ENCODE data around the gene MICAL3.

The MICAL3 gene

GRCh38 chr22:17928391-17928790 is 96.0 kb downstream of the MICAL3 start:
- peaks cover 81% of the 10 kb centered on the region for H3K79me2 ChIP-seq (ENCODE audit: low read length)
- no peaks in the 10 kb centered on the region for H3K9me3 ChIP-seq (replicated peaks; ENCODE audit: insufficient read depth, low read length)
- no peaks in the 10 kb centered on the region for H3K36me3 ChIP-seq (replicated peaks; ENCODE audit: insufficient read depth, low read length)
- no peak for TF ChIP-seq EZH2phosphoT487 (IDR thresholded peaks at IDR 0.05; ENCODE audit: low read length)
- no peak for TF ChIP-seq EZH2 (optimal IDR thresholded peaks at IDR 0.05; ENCODE audit: low read depth, low read length)
- no peak for TF ChIP-seq CTCF (IDR thresholded peaks at IDR 0.05; ENCODE audit: low read length)
- no peaks in the 10 kb centered on the region for H3F3A ChIP-seq (ENCODE audit: insufficient read depth, low read length)
- H3K4me1 ChIP-seq (ENCODE audit: low read length), result no peaks in the 10 kb centered on the region
- H4K20me1 ChIP-seq (ENCODE audit: insufficient read depth, low read length), result no peaks in the 10 kb centered on the region; the same call in 1 of the 2 replicates
- no peak overlapping the region for H3K4me2 ChIP-seq (ENCODE audit: low read depth, low read length)
- H3K9me2 ChIP-seq (replicated peaks; ENCODE audit: insufficient read depth, low read length), result no peaks in the 10 kb centered on the region
- DNase-seq, result no peak
- H3K4me3 ChIP-seq (ENCODE audit: low read length), result no peak overlapping the region
- H3K27me3 ChIP-seq (replicated peaks; ENCODE audit: insufficient read depth, low read length), result no peaks in the 10 kb centered on the region
- no peak overlapping the region for H3K27ac ChIP-seq (ENCODE audit: low read length)
- H3K9ac ChIP-seq (ENCODE audit: low read length), result no peak overlapping the region
- H2AFZ ChIP-seq (ENCODE audit: low read length), result no peak overlapping the region

GRCh38 chr22:17927062-17927461 is 97.3 kb downstream of the MICAL3 start:
- Histone ChIP-seq H3K79me2 (ENCODE audit: low read length) (peaks cover 94% of the 10 kb centered on the region), H3F3A (ENCODE audit: insufficient read depth, low read length) (no peaks in the 10 kb centered on the region), H3K4me1 (ENCODE audit: low read length) (no peaks in the 10 kb centered on the region), H3K27ac (ENCODE audit: low read length) (no peak overlapping the region), H3K4me3 (ENCODE audit: low read length) (no peak overlapping the region), H4K20me1 (ENCODE audit: insufficient read depth, low read length) (no peaks in the 10 kb centered on the region; the same call in 1 of the 2 replicates), H3K27me3 (replicated peaks; ENCODE audit: insufficient read depth, low read length) (no peaks in the 10 kb centered on the region), H3K9me3 (replicated peaks; ENCODE audit: insufficient read depth, low read length) (no peaks in the 10 kb centered on the region), H3K36me3 (replicated peaks; ENCODE audit: insufficient read depth, low read length) (no peaks in the 10 kb centered on the region), H3K9ac (ENCODE audit: low read length) (no peak overlapping the region), H2AFZ (ENCODE audit: low read length) (no peak overlapping the region), H3K9me2 (replicated peaks; ENCODE audit: insufficient read depth, low read length) (no peaks in the 10 kb centered on the region), H3K4me2 (ENCODE audit: low read depth, low read length) (no peak overlapping the region)
- TF ChIP-seq CTCF (IDR thresholded peaks at IDR 0.05; ENCODE audit: low read length) (no peak), EZH2phosphoT487 (IDR thresholded peaks at IDR 0.05; ENCODE audit: low read length) (no peak), EZH2 (optimal IDR thresholded peaks at IDR 0.05; ENCODE audit: low read depth, low read length) (no peak)
- no peak for DNase-seq

GRCh38 chr22:17926516-17926915 is 97.8 kb downstream of the MICAL3 start:
- H3K4me3 ChIP-seq (ENCODE audit: low read length), result no peak overlapping the region
- no peak for DNase-seq
- no peaks in the 10 kb centered on the region for H3K9me2 ChIP-seq (replicated peaks; ENCODE audit: insufficient read depth, low read length)
- H4K20me1 ChIP-seq (ENCODE audit: insufficient read depth, low read length), result no peaks in the 10 kb centered on the region; the same call in 1 of the 2 replicates
- H2AFZ ChIP-seq (ENCODE audit: low read length), result no peak overlapping the region
- no peak overlapping the region for H3K4me2 ChIP-seq (ENCODE audit: low read depth, low read length)
- H3K36me3 ChIP-seq (replicated peaks; ENCODE audit: insufficient read depth, low read length), result no peaks in the 10 kb centered on the region
- H3K27me3 ChIP-seq (replicated peaks; ENCODE audit: insufficient read depth, low read length), result no peaks in the 10 kb centered on the region
- H3K9ac ChIP-seq (ENCODE audit: low read length), result no peak overlapping the region
- H3K79me2 ChIP-seq (ENCODE audit: low read length), result peaks cover 90% of the 10 kb centered on the region
- no peaks in the 10 kb centered on the region for H3K9me3 ChIP-seq (replicated peaks; ENCODE audit: insufficient read depth, low read length)
- no peak overlapping the region for H3K27ac ChIP-seq (ENCODE audit: low read length)
- no peaks in the 10 kb centered on the region for H3K4me1 ChIP-seq (ENCODE audit: low read length)
- TF ChIP-seq EZH2 (optimal IDR thresholded peaks at IDR 0.05; ENCODE audit: low read depth, low read length) (no peak), CTCF (IDR thresholded peaks at IDR 0.05; ENCODE audit: low read length) (no peak), EZH2phosphoT487 (IDR thresholded peaks at IDR 0.05; ENCODE audit: low read length) (no peak)
- H3F3A ChIP-seq (ENCODE audit: insufficient read depth, low read length), result no peaks in the 10 kb centered on the region

Data from MM.1S (cell line).